ENCODE results near the gene HMCN1.

DNA sequence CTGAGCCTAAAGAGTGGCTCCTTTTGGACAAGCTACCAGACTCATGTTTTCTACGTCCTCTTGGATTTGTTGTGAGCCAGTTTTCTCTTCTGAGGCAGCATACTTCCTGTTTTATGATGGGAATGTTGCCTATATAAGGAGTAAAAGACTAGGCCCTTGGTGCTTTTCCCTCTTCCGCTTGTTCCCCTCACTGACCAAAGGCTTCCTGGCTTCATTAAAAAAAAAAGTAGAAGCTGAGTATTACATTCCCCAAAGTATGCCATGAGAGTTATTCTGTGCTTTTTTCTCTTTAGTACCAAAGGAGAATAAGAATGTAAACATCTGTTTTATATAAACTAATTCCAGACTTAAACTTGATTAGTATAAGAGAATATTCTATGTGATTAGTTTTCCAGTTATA is 6.5 kb upstream of the HMCN1 start:
- TF ChIP-seq SP1 (IDR thresholded peaks at IDR 0.05), result no peak
- TF ChIP-seq BHLHE40 (IDR thresholded peaks at IDR 0.05; ENCODE audit: borderline replicate concordance), result no peak
- no peak for TF ChIP-seq ELF4 (IDR thresholded peaks at IDR 0.05)
- no peak for TF ChIP-seq ZNF384 (IDR thresholded peaks at IDR 0.05)
- no peak for TF ChIP-seq ARNT (IDR thresholded peaks at IDR 0.05)
- TF ChIP-seq SUZ12 (IDR thresholded peaks at IDR 0.05), result no peak
- no peak for TF ChIP-seq FOXK2 (IDR thresholded peaks at IDR 0.05)
- no peak for TF ChIP-seq NFRKB (IDR thresholded peaks at IDR 0.05)
- TF ChIP-seq FOXA1 (IDR thresholded peaks at IDR 0.05), result no peak
- TF ChIP-seq FOXM1 (IDR thresholded peaks at IDR 0.05; ENCODE audit: borderline replicate concordance), result no peak
